NCI-H146 treated with DMSO at 0.1 percent for 48 hours (cell line): ENCODE results near the gene RTL1.

ENCODE experiments used
- DNase-seq: peaks from one replicate; lab custom pipeline; 2025; ENCODE audit not compliant: unreplicated experiment; lab: John Stamatoyannopoulos, UW

RTL1 gene

DNA sequence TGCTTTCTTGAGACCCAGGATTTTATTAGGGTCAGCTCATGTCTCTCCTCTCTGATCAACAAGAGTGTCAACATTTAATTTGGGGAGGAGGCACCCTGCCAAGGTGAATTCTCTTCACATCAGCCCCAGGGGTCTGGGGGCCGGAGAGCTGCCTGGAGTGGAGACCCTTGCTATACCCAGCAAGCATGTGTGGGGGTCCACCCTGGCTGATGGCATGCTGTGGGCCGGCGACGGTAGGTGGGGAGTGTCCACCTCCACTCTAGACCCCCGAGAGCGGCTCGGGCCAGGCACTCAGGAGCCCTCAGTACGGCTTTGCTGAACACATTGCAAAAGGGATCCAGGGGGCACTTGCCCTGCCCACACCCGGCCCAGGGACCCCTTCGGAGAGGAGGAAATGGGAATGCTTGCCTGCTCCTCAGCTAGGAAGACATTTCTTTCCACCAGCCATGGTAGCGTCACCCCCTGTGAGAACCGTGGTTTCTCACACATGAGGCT, 67.2 kb downstream of the RTL1 start:
- DNase-seq: no peak

DNA sequence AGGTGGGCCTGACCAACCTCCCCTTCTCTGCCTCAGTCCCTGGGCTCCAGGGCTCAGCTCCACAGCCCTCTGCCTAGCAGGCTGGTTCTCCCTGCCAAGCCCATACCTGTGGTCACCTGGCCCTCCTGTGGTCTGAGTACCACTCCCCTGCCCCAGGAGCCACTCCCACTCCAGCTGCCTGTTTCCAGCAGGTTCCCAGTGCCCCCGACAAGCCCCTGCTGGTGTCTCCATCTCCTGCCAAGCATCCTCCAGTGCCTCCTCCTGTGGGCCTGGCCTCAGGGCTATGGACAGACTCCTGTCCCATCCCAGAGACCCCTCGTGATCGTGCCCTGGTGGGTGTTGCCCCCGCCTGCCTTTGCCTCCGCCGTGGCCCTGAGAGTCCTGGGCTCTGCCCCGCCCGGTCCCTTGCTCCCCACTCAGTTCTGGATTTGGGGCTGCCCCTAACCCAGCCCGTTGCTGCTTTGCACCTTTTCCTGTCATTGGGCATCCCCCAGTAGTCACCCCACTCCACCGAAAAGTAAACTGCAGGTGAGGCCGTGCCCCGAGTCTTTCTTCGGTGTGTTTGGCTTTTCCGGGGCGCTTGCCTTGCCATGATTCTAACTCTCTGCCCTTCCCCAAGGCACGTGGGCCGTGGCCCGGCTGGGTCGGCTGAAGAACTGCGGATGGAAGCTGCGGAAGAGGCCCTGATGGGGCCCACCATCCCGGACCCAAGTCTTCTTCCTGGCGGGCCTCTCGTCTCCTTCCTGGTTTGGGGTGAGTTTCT, 67.8 kb downstream of the RTL1 start:
- no peak for DNase-seq

DNA sequence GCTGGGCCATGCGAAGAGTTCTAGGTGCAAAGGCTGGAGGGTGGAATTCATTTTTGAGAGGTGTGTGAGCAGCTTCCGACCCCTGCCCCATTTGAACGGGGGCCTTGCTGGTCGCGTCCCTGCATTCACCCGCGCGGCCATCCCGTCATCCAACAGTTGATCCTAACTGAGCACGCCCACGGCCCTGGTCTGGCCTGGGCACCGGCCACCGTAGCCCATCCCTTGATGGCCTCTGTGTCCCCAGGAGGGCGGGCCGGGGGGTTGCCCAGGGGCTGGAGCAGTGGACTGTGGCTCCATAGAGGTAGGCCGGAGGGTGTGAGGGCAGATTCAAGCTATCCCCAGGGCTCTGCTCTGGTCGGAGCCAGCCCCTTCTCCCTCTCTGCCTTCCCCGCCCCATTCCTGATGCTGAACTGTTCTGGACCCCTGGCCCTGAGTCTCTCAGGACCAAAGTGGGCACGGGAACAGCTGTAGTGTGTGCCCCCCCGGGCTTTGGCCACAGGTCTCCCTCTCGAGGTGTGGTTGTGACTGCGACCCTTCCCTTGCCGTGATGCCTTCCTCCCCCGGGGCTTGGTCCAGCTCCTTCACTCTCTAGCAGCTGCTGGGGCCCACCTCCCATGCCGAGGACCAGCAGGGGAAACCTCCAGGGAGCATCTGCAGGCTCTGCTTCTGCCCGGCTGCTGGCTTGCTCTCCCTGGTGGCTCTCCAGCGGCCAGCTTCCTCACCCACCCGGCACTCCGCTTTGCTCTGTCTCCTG, 68.6 kb downstream of the RTL1 start:
- no peak for DNase-seq

DNA sequence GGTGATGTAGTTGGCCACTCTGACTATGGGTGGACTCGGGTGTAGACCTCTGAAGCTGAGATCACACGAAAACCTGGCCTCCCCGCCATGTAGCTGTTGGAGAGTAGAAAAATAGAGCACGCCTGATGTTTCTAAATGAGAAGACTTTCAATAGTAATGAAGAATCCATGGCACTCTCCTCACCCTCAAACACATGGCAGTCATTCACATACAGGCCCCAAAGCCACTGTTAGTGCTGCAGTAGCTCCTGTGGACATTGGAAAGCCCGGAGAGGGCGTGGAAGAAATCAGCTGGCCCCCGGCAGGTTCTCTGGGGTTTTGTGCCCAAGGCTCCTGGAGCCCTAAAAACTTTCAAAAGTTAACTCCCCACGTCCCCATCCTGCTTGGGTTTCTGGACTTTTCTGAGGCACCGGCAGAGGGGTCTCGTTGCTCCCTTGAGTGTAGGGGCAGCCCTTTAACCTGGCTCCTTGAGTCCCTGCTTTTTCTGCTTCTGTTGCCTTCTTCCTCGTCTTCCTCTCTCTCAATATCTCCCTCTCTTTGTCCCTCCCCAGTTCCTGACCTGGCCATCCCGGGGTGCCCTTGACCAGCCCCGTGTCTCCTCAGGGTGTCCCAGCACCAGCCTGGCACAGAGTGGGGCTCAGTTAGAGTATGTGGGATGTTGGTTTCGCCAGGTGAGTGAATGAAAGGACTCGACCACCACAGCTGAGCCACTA, 69.3 kb downstream of the RTL1 start:
- no peak for DNase-seq

DNA sequence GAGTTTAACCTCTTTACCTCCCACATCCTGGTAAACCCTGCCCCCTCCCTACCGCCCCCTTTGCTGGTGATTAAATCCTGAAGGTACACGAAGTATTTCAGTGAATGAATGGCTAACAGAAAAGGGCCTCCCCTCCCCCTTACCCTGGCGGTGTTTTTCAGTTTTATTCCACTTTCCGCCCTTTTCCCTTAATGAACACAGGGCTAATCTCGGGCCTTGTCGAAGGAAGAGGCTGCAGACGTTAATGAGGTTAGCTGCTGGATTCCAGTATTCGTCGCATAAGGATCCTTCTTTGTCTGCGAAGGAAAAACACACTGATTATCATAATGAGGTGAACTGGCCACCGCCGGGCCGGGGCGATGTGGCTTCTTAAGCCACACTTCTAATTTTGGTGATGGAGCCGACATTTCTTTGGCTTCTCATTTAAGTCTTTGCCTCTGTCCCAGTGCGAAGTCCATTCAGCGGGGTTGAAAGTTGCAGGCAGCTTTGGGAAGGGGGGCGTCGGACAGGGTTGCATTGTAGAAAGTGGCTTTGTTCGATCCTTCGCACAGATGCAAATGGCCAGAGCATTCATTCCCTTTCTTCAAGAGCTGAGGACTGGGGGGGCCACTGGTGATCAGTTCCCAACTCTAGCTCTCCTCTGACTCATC, 71.1 kb downstream of the RTL1 start:
- DNase-seq: no peak

DNA sequence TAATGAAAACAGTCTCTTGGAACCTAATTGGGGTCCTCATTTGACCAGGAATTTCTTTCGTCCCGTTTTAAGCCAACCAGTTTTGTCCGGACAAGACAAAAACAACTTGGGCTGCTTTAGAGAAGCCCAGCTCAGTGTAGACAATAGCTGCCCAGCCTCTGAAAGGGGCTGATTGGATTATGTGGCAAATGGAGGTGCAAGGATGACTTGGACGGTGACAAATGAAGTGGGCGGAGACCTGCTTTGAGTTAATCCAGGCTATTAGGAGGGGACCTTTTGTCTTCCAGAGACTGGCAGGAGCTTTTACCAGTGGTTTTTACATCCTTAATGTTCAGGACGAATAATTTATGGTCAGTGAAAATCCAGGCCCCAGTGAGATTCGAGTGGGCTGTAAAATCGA, 72.8 kb downstream of the RTL1 start:
- no peak for DNase-seq
